Putamen (tissue), 1 donor: ENCODE measurements around the gene MAP3K21.

Experiments used
- DNase-seq: peaks from one replicate; pipeline ENCODE4 v3.0.0-alpha.2; 2016; ENCODE audit warnings: low spot score

Gene MAP3K21

GRCh38 chr1:233326811-233327650 is 493 bp upstream of the MAP3K21 start:
- peak; percentile 71 for DNase-seq

GRCh38 chr1:233328142-233328921 is 808 bp downstream of the MAP3K21 start:
- no peak for DNase-seq

- no peak for DNase-seq
Observed at GRCh38 chr1:233331676-233332519, 4.4 kb downstream of the MAP3K21 start.

- no peak for DNase-seq
Observed at GRCh38 chr1:233333086-233333485, 5.6 kb downstream of the MAP3K21 start.

- no peak for DNase-seq
Observed at GRCh38 chr1:233334092-233334491, 6.6 kb downstream of the MAP3K21 start.

GRCh38 chr1:233336554-233337456 is 9.3 kb downstream of the MAP3K21 start:
- DNase-seq = no peak

GRCh38 chr1:233337505-233337904 is 10.0 kb downstream of the MAP3K21 start:
- DNase-seq = no peak

- DNase-seq = no peak
Observed at GRCh38 chr1:233338102-233338501, 10.6 kb downstream of the MAP3K21 start.

- no peak for DNase-seq
Observed at GRCh38 chr1:233340031-233340555, 12.6 kb downstream of the MAP3K21 start.

GRCh38 chr1:233340966-233341516 is 13.5 kb downstream of the MAP3K21 start:
- DNase-seq = no peak

GRCh38 chr1:233342086-233342485 is 14.6 kb downstream of the MAP3K21 start:
- no peak for DNase-seq

GRCh38 chr1:233343262-233343661 is 15.7 kb downstream of the MAP3K21 start:
- DNase-seq = no peak

GRCh38 chr1:233347338-233347737 is 19.8 kb downstream of the MAP3K21 start:
- DNase-seq = no peak

GRCh38 chr1:233349137-233349536 is 21.6 kb downstream of the MAP3K21 start:
- DNase-seq = no peak

GRCh38 chr1:233354983-233355382 is 27.5 kb downstream of the MAP3K21 start:
- no peak for DNase-seq

- DNase-seq = no peak
Observed at GRCh38 chr1:233355841-233356704, 28.5 kb downstream of the MAP3K21 start.

- no peak for DNase-seq
Observed at GRCh38 chr1:233356705-233356987, 29.1 kb downstream of the MAP3K21 start.

GRCh38 chr1:233357595-233358397 is 30.3 kb downstream of the MAP3K21 start:
- no peak for DNase-seq

GRCh38 chr1:233359431-233359830 is 31.9 kb downstream of the MAP3K21 start:
- DNase-seq = no peak
